Measurements from ENCODE around the gene LRRTM3. TPM values are rescaled to one million over a fixed set of nuclear protein-coding genes. Genes with fewer than 3 reads are reported as not detected.

LRRTM3 gene
- total and polyA plus RNA-seq, 11 donors: not detected

DNA sequence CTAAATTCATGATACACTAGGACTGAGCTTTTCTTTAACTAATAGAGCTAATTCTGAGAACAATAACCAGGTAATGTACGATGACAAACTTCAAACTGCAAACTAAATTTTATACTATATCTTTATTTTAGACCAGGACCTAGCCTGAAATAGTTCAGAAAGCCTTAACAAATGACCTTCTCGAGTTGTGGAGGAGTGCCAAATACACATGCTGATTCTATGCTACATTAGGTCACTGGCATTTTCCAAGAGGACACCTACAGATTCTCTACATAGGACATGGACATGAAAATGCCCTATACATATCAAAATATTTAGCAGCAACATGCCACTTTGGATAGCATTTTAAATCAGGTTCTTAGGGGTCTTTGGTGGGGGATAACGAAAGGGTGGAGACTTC, 44.0 kb upstream of the LRRTM3 start:
- no peaks in the 10 kb centered on the region for H3K27me3 ChIP-seq
- ATAC-seq (peak in 3 of 4 donors; percentile 34 to 47 (median 42)), DNase-seq (no peak)
- H3K36me3 ChIP-seq: no peaks in the 10 kb centered on the region
- intact Hi-C loops (cut with DNase I): no loop called here
- no peaks in the 10 kb centered on the region for H3K9me3 ChIP-seq
- TF ChIP-seq, protein P1, sequence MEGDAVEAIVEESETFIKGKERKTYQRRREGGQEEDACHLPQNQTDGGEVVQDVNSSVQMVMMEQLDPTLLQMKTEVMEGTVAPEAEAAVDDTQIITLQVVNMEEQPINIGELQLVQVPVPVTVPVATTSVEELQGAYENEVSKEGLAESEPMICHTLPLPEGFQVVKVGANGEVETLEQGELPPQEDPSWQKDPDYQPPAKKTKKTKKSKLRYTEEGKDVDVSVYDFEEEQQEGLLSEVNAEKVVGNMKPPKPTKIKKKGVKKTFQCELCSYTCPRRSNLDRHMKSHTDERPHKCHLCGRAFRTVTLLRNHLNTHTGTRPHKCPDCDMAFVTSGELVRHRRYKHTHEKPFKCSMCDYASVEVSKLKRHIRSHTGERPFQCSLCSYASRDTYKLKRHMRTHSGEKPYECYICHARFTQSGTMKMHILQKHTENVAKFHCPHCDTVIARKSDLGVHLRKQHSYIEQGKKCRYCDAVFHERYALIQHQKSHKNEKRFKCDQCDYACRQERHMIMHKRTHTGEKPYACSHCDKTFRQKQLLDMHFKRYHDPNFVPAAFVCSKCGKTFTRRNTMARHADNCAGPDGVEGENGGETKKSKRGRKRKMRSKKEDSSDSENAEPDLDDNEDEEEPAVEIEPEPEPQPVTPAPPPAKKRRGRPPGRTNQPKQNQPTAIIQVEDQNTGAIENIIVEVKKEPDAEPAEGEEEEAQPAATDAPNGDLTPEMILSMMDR (IDR thresholded peaks at IDR 0.05): no peak
- no peak for TF ChIP-seq POLR2A (IDR thresholded peaks at IDR 0.05)
- H3K4me3 ChIP-seq: no peak overlapping the region
- WGBS, 4 donors: 50 to 52% (median 51%) methylated on average over 3 of the region's 3 CpGs
- peak overlapping the region in 5 of 12 donors; percentile 26 to 50 (median 37) for H3K27ac ChIP-seq
- peaks cover 0 to 25% (median 8%) of the 10 kb centered on the region in 12 donors for H3K4me1 ChIP-seq

DNA sequence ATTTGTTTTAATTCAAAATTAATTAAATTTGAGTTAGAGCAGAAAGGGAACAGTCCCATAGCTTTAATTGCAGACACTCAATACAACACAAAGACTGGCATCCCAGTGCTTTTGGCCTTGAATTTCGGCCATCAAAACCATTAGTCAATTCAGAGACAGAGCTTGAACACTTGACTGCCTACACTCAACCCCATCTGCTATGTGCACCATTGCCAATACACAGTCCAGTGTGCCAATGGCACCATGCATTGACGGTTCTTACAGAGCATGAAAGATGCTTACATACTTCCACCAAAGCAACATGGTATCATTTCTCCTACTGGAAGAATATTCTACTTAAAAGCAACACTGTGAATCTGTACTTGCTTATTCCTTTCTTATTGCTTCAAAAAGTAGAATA, 43.6 kb upstream of the LRRTM3 start:
- WGBS, 4 donors: 72 to 86% (median 81%) methylated on average over 2 of the region's 2 CpGs
- peak overlapping the region in 2 of 12 donors; percentile 37 to 50 for H3K27ac ChIP-seq
- H3K36me3 ChIP-seq: no peaks in the 10 kb centered on the region
- peaks cover 0 to 25% (median 7%) of the 10 kb centered on the region in 12 donors for H3K4me1 ChIP-seq
- no peak overlapping the region for H3K4me3 ChIP-seq
- no peaks in the 10 kb centered on the region for H3K27me3 ChIP-seq
- no peaks in the 10 kb centered on the region for H3K9me3 ChIP-seq
- TF ChIP-seq POLR2A (IDR thresholded peaks at IDR 0.05): no peak
- TF ChIP-seq, protein P1 (IDR thresholded peaks at IDR 0.05): no peak
- no peak for ATAC-seq
- intact Hi-C loops (cut with DNase I): no loop called here
- no peak for DNase-seq

DNA sequence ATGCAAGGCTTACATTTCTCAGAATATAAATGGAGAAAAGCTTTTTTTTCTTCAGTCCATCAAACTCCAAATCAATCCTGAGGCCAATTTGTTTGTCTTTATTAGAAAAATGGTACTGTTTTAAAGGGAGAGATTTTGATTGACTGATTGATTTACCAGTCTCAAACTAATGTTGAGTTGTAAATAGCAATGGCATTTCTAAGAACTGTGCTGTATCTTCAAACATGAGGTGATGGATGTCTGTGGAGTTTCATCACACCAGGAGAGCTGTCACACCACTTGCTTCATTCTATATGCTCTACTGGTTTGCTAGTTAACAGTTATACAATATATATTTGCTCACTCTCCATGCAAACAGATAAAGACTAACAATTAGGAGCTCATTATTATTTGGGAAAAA, 39.0 kb upstream of the LRRTM3 start:
- TF ChIP-seq, protein P1 (IDR thresholded peaks at IDR 0.05): no peak
- no peak for TF ChIP-seq POLR2A (IDR thresholded peaks at IDR 0.05)
- Histone ChIP-seq H3K27me3 (no peaks in the 10 kb centered on the region), H3K4me3 (no peak overlapping the region), H3K27ac (no peak overlapping the region), H3K36me3 (no peaks in the 10 kb centered on the region), H3K9me3 (no peaks in the 10 kb centered on the region), H3K4me1 (peaks cover 0 to 2% (median 0%) of the 10 kb centered on the region in 12 donors)
- DNase-seq (no peak), ATAC-seq (no peak)
- intact Hi-C loops (cut with DNase I): no loop called here

DNA sequence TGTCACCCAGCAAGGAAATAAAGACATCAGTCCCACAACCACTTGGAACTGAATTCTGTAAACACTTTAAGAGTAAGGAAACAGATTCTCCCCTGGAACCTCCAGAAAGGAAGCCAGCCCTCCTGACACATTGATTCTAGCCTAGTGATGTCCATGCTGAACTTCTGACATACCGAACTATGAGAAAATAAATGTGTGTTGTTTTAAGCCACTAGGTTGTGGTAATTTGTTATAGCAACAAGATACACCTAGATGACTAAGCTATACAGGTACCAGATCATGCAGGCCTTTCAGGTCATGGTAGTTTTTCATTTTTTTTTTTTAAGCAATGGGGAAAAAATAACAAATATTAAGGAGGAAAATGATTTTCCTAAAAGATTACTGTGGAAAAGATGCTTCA, 37.6 kb upstream of the LRRTM3 start:
- no peaks in the 10 kb centered on the region for H3K4me1 ChIP-seq
- H3K36me3 ChIP-seq: no peaks in the 10 kb centered on the region
- 71 to 87% (median 78%) methylated on average over 1 of the region's 1 CpG for WGBS, 4 donors
- no peaks in the 10 kb centered on the region for H3K9me3 ChIP-seq
- TF ChIP-seq POLR2A (IDR thresholded peaks at IDR 0.05): no peak
- TF ChIP-seq, protein P1 (IDR thresholded peaks at IDR 0.05): no peak
- ATAC-seq (no peak), DNase-seq (no peak)
- no peak overlapping the region for H3K4me3 ChIP-seq
- intact Hi-C loops (cut with DNase I): no loop called here
- H3K27me3 ChIP-seq: no peaks in the 10 kb centered on the region
- H3K27ac ChIP-seq: no peak overlapping the region

All from heart left ventricle (tissue), 16 donors.